Glutamatergic neuron (in vitro differentiated cells): ENCODE measurements around the gene CDH22. TPM values are rescaled to one million over a fixed set of nuclear protein-coding genes. Genes with fewer than 3 reads are reported as not detected.

Experiments used
- DNase-seq: peaks from one replicate; pipeline ENCODE4 v3.0.0; 2022
- H3K27ac Mint-ChIP-seq: one replicate; pipeline ENCODE4 v1.8.0; 2020; ENCODE audit warnings: mild to moderate bottlenecking, mixed read lengths, inconsistent platforms; ENCODE audit not compliant: unreplicated experiment
- H3K27me3 Mint-ChIP-seq: one replicate; pipeline ENCODE4 v1.8.0; 2020; ENCODE audit warnings: mild to moderate bottlenecking, moderate library complexity, mixed read lengths, inconsistent platforms; ENCODE audit not compliant: unreplicated experiment
- H3K36me3 Mint-ChIP-seq: one replicate; pipeline ENCODE4 v1.8.0; 2020; ENCODE audit warnings: mild to moderate bottlenecking, mixed read lengths, inconsistent platforms; ENCODE audit not compliant: unreplicated experiment
- H3K4me1 Mint-ChIP-seq: one replicate; pipeline ENCODE4 v1.8.0; 2020; ENCODE audit warnings: mild to moderate bottlenecking, low read depth, mixed read lengths, inconsistent platforms; ENCODE audit not compliant: unreplicated experiment
- H3K4me3 Mint-ChIP-seq: one replicate; pipeline ENCODE4 v1.8.0; 2020; ENCODE audit warnings: mild to moderate bottlenecking, mixed read lengths, inconsistent platforms; ENCODE audit not compliant: unreplicated experiment
- H3K9me3 Mint-ChIP-seq: one replicate; pipeline ENCODE4 v1.8.0; 2020; ENCODE audit warnings: mild to moderate bottlenecking, moderate library complexity, mixed read lengths, inconsistent platforms; ENCODE audit not compliant: unreplicated experiment
- CTCF ChIP-seq: fragments of 200-600 bp; sonication (generic); IDR thresholded peaks from one replicate; pipeline ENCODE4 v1.5.0; 2021; ENCODE audit not compliant: partially characterized antibody, unreplicated experiment
- total RNA-seq: library from RNA; stranded (reverse); fragmentation: NEBNext Ultra II Directional; extraction: Animal tissue kit (Norgen Biotek cat#: 25700); gene quantifications from one replicate; pipeline ENCODE4 v1.2.1, GENCODE V29; 2021; ENCODE audit not compliant: unreplicated experiment

CDH22 gene
- total RNA-seq, 1 donor from 2014 or later, result 7.9 TPM

- Mint-ChIP-seq H3K27me3 (peaks cover 17% of the 10 kb centered on the region), H3K4me1 (peaks cover 7% of the 10 kb centered on the region), H3K4me3 (no peak overlapping the region), H3K27ac (no peak overlapping the region), H3K36me3 (no peaks in the 10 kb centered on the region), H3K9me3 (peaks cover 11% of the 10 kb centered on the region)
- no peak for DNase-seq
- no peak for TF ChIP-seq CTCF
Observed at GRCh38 chr20:46260936-46261454, 47.3 kb downstream of the CDH22 start.

- no peak for TF ChIP-seq CTCF
- Mint-ChIP-seq H3K27me3 (peaks cover 13% of the 10 kb centered on the region), H3K27ac (no peak overlapping the region), H3K4me3 (no peak overlapping the region), H3K4me1 (peaks cover 7% of the 10 kb centered on the region), H3K36me3 (no peaks in the 10 kb centered on the region), H3K9me3 (peaks cover 8% of the 10 kb centered on the region)
- DNase-seq, result no peak
Observed at GRCh38 chr20:46260480-46260879, 47.8 kb downstream of the CDH22 start.

GRCh38 chr20:46259260-46259859, 48.9 kb downstream of the CDH22 start:
- peaks cover 7% of the 10 kb centered on the region for H3K4me1 Mint-ChIP-seq
- no peak for TF ChIP-seq CTCF
- H3K36me3 Mint-ChIP-seq, result no peaks in the 10 kb centered on the region
- H3K27me3 Mint-ChIP-seq, result peaks cover 12% of the 10 kb centered on the region
- H3K4me3 Mint-ChIP-seq, result no peak overlapping the region
- no peak for DNase-seq
- H3K9me3 Mint-ChIP-seq, result peaks cover 4% of the 10 kb centered on the region
- H3K27ac Mint-ChIP-seq, result no peak overlapping the region

- no peak for DNase-seq
- Mint-ChIP-seq H3K4me3 (no peak overlapping the region), H3K9me3 (peaks cover 4% of the 10 kb centered on the region), H3K27me3 (peaks cover 7% of the 10 kb centered on the region), H3K4me1 (peaks cover 8% of the 10 kb centered on the region), H3K36me3 (no peaks in the 10 kb centered on the region), H3K27ac (no peak overlapping the region)
- TF ChIP-seq CTCF, result no peak
Observed at GRCh38 chr20:46257887-46258286, 50.4 kb downstream of the CDH22 start.

GRCh38 chr20:46256293-46256692, 52.0 kb downstream of the CDH22 start:
- no peak for TF ChIP-seq CTCF
- Mint-ChIP-seq H3K4me3 (no peak overlapping the region), H3K4me1 (peaks cover 8% of the 10 kb centered on the region), H3K27ac (no peak overlapping the region), H3K36me3 (no peaks in the 10 kb centered on the region), H3K9me3 (no peaks in the 10 kb centered on the region), H3K27me3 (peaks cover 16% of the 10 kb centered on the region)
- no peak for DNase-seq
